ENCODE data around the gene PRKCH.

Gene PRKCH

GRCh38 chr14:61568572-61569011 lies 247.2 kb downstream of the PRKCH start:
- peak; percentile 83 for DNase-seq (ENCODE audit: low spot score)

- no peak for DNase-seq (ENCODE audit: low spot score)
Measured at GRCh38 chr14:61569308-61569707, 247.9 kb downstream of the PRKCH start.

GRCh38 chr14:61569812-61570548 lies 248.6 kb downstream of the PRKCH start:
- peak; percentile 86 for DNase-seq (ENCODE audit: low spot score)

- no peak for DNase-seq (ENCODE audit: low spot score)
Measured at GRCh38 chr14:61570549-61571290, 249.3 kb downstream of the PRKCH start.

GRCh38 chr14:61571917-61572316 lies 250.5 kb downstream of the PRKCH start:
- no peak for DNase-seq (ENCODE audit: low spot score)

GRCh38 chr14:61573321-61573720 lies 251.9 kb downstream of the PRKCH start:
- DNase-seq (ENCODE audit: low spot score) = no peak

- peak; percentile 74 for DNase-seq (ENCODE audit: low spot score)
Measured at GRCh38 chr14:61573748-61574513, 252.6 kb downstream of the PRKCH start.

- no peak for DNase-seq (ENCODE audit: low spot score)
Measured at GRCh38 chr14:61574514-61574807, 253.1 kb downstream of the PRKCH start.

- DNase-seq (ENCODE audit: low spot score) = no peak
Measured at GRCh38 chr14:61575126-61575525, 253.7 kb downstream of the PRKCH start.

GRCh38 chr14:61575551-61576150 lies 254.3 kb downstream of the PRKCH start:
- peak; percentile 68 for DNase-seq (ENCODE audit: low spot score)

- DNase-seq (ENCODE audit: low spot score) = peak; percentile 40
Measured at GRCh38 chr14:61577506-61577931, 256.1 kb downstream of the PRKCH start.

- DNase-seq (ENCODE audit: low spot score) = no peak
Measured at GRCh38 chr14:61578745-61579144, 257.4 kb downstream of the PRKCH start.

GRCh38 chr14:61581340-61581739 lies 260.0 kb downstream of the PRKCH start:
- peak; percentile 77 for DNase-seq (ENCODE audit: low spot score)

- DNase-seq (ENCODE audit: low spot score) = no peak
Measured at GRCh38 chr14:61581955-61582615, 260.7 kb downstream of the PRKCH start.

GRCh38 chr14:61582815-61583214 lies 261.4 kb downstream of the PRKCH start:
- DNase-seq (ENCODE audit: low spot score) = no peak

- peak; percentile 91 for DNase-seq (ENCODE audit: low spot score)
Measured at GRCh38 chr14:61584331-61584741, 263.0 kb downstream of the PRKCH start.

GRCh38 chr14:61585598-61586543 lies 264.5 kb downstream of the PRKCH start:
- peak; percentile 81 for DNase-seq (ENCODE audit: low spot score)

GRCh38 chr14:61586544-61587055 lies 265.2 kb downstream of the PRKCH start:
- DNase-seq (ENCODE audit: low spot score) = peak; percentile 21

GRCh38 chr14:61587081-61587713 lies 265.8 kb downstream of the PRKCH start:
- no peak for DNase-seq (ENCODE audit: low spot score)

- no peak for DNase-seq (ENCODE audit: low spot score)
Measured at GRCh38 chr14:61588419-61588901, 267.1 kb downstream of the PRKCH start.
